ENCODE data around the gene ELOVL7.

- TF ChIP-seq SIN3A (IDR thresholded peaks at IDR 0.05; ENCODE audit: borderline replicate concordance, insufficient read depth, low read length) (no peak), POLR2AphosphoS5 (IDR thresholded peaks at IDR 0.05; ENCODE audit: low read depth, low read length) (no peak), TAF1 (IDR thresholded peaks at IDR 0.05; ENCODE audit: borderline replicate concordance, insufficient read depth, low read length) (no peak)
- TF ChIP-seq, protein P1, sequence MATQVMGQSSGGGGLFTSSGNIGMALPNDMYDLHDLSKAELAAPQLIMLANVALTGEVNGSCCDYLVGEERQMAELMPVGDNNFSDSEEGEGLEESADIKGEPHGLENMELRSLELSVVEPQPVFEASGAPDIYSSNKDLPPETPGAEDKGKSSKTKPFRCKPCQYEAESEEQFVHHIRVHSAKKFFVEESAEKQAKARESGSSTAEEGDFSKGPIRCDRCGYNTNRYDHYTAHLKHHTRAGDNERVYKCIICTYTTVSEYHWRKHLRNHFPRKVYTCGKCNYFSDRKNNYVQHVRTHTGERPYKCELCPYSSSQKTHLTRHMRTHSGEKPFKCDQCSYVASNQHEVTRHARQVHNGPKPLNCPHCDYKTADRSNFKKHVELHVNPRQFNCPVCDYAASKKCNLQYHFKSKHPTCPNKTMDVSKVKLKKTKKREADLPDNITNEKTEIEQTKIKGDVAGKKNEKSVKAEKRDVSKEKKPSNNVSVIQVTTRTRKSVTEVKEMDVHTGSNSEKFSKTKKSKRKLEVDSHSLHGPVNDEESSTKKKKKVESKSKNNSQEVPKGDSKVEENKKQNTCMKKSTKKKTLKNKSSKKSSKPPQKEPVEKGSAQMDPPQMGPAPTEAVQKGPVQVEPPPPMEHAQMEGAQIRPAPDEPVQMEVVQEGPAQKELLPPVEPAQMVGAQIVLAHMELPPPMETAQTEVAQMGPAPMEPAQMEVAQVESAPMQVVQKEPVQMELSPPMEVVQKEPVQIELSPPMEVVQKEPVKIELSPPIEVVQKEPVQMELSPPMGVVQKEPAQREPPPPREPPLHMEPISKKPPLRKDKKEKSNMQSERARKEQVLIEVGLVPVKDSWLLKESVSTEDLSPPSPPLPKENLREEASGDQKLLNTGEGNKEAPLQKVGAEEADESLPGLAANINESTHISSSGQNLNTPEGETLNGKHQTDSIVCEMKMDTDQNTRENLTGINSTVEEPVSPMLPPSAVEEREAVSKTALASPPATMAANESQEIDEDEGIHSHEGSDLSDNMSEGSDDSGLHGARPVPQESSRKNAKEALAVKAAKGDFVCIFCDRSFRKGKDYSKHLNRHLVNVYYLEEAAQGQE (IDR thresholded peaks at IDR 0.05; ENCODE audit: insufficient read depth in 1 of 2, low read depth in 2 of 2, low read length in 2 of 2), result no peak
Measured at GRCh38 chr5:60827201-60827600, 16.9 kb downstream of the ELOVL7 start.
